Measurements from ENCODE around the gene FOXC1.

The FOXC1 gene

GRCh38 chr6:1662534-1662933, 52.8 kb downstream of the FOXC1 start:
- Histone ChIP-seq H3K4me2 (no peak overlapping the region), H3K4me1 (ENCODE audit: low read depth, poor library complexity, severe bottlenecking) (no peaks in the 10 kb centered on the region), H3K36me3 (ENCODE audit: insufficient read depth) (no peaks in the 10 kb centered on the region), H3K4me3 (IDR thresholded peaks at IDR 0.05; ENCODE audit: insufficient read depth, low read depth, low read length) (no peak overlapping the region), H3K9ac (no peak overlapping the region), H2AFZ (ENCODE audit: low read depth) (no peak overlapping the region), H3K27me3 (ENCODE audit: insufficient read depth, low read depth) (no peaks in the 10 kb centered on the region), H4K20me1 (ENCODE audit: insufficient read depth) (no peaks in the 10 kb centered on the region), H3K27ac (no peak overlapping the region), H3K79me2 (ENCODE audit: insufficient read depth, low read depth) (no peaks in the 10 kb centered on the region)
- no peak for TF ChIP-seq CTCF (conservative IDR thresholded peaks at IDR 0.05; ENCODE audit: low read depth, low read length)

Data from KMS-11 (cell line).